SK-N-SH (cell line): Measurements from ENCODE around the gene WASF2. TPM values are rescaled to one million over a fixed set of nuclear protein-coding genes. Genes with fewer than 3 reads are reported as not detected.
A peak's percentile ranks its signal among the peaks of the same experiment; 100 is the strongest.

ENCODE experiments used
- CTCF ChIA-PET: fragments of 300-600, 350-600 bp; formaldehyde crosslinking; extraction: SDS; loops from one replicate; lab custom pipeline; 2021; lab: Yijun Ruan, JAX
- POLR2A ChIA-PET: fragments of 350-600 bp; sonication (Branson Sonifier 250); formaldehyde crosslinking; extraction: SDS; loops from one replicate; lab custom pipeline; 2020; ENCODE audit warnings: antibody characterized with exemption, inconsistent platforms; lab: Yijun Ruan, JAX
- DNase-seq: peaks from one replicate; pipeline ENCODE4 v3.0.0; 2012
- H2AFZ ChIP-seq: fragments of 200-600 bp; sonication (generic); 2 replicates; pipeline ENCODE4 v1.8.1; 2016; ENCODE audit warnings: antibody characterized with exemption, mild to moderate bottlenecking, low read depth
- H3F3A ChIP-seq: fragments of 200-600 bp; sonication (generic); replicated peaks from 2 replicates; pipeline ENCODE3; 2016; ENCODE audit warnings: antibody characterized with exemption, mild to moderate bottlenecking; ENCODE audit not compliant: insufficient read depth
- H3K27ac ChIP-seq, 2 experiments: fragments of 200-500 bp in 1 of 2; fragments of 200-600 bp in 1 of 2; sonication (Bioruptor generic) in 1 of 2; sonication (generic), shearing (Covaris generic) in 1 of 2; 2 replicates each; pipeline versions ENCODE4 v1.5.1 to v1.6.1; 2014 to 2016; ENCODE audit warnings: low read depth in 2 of 2, inconsistent platforms in 1 of 2, low read length in 1 of 2, mild to moderate bottlenecking in 1 of 2, mixed read lengths in 1 of 2
- H3K27me3 ChIP-seq: fragments of 200-600 bp; sonication (generic), shearing (Covaris generic); 2 replicates; pipeline ENCODE4 v1.6.1; 2016; ENCODE audit warnings: mixed run types; ENCODE audit not compliant: insufficient read depth
- H3K36me3 ChIP-seq, 2 experiments: fragments of 200-500 bp in 1 of 2; fragments of 200-600 bp in 1 of 2; sonication (Bioruptor generic) in 1 of 2; sonication (generic) in 1 of 2; replicated peaks in 1 of 2; 2 replicates each; pipeline versions ENCODE3 to v1.5.1; 2014 to 2016; ENCODE audit warnings: low read length in 1 of 2, mild to moderate bottlenecking in 1 of 2; ENCODE audit not compliant: insufficient read depth in 2 of 2, control insufficient read depth in 1 of 2
- H3K4me1 ChIP-seq, 2 experiments: fragments of 200-500 bp in 1 of 2; fragments of 200-600 bp in 1 of 2; sonication (Bioruptor generic) in 1 of 2; sonication (generic), shearing (Covaris generic) in 1 of 2; 2 replicates each; pipeline versions ENCODE4 v1.5.1 to v1.6.1; 2014 to 2016; ENCODE audit warnings: low read depth in 1 of 2, low read length in 1 of 2, mixed run types in 1 of 2; ENCODE audit not compliant: insufficient read depth in 2 of 2, control insufficient read depth in 1 of 2
- H3K4me2 ChIP-seq: fragments of 200-600 bp; sonication (generic), shearing (Covaris generic); 2 replicates; pipeline ENCODE4 v1.6.1; 2017; ENCODE audit warnings: mixed run types
- H3K4me3 ChIP-seq, 2 experiments: fragments of 200-500 bp in 1 of 2; fragments of 200-600 bp in 1 of 2; sonication (Bioruptor generic) in 1 of 2; sonication (generic), shearing (Covaris generic) in 1 of 2; 2 replicates each; pipeline versions ENCODE4 v1.5.1 to v1.8.1; 2014 to 2016; ENCODE audit warnings: low read depth in 2 of 2, inconsistent platforms in 1 of 2, low read length in 1 of 2, mild to moderate bottlenecking in 1 of 2, mixed read lengths in 1 of 2, moderate library complexity in 1 of 2
- H3K79me2 ChIP-seq: fragments of 200-600 bp; sonication (generic); 2 replicates; pipeline ENCODE4 v1.8.1; 2017; ENCODE audit warnings: mild to moderate bottlenecking; ENCODE audit not compliant: insufficient read depth
- H3K9ac ChIP-seq: fragments of 200-600 bp; sonication (generic); 2 replicates; pipeline ENCODE4 v1.6.1; 2017; ENCODE audit warnings: mixed run types
- H3K9me2 ChIP-seq: fragments of 200-600 bp; sonication (generic); 2 replicates; pipeline ENCODE4 v1.6.1; 2017; ENCODE audit warnings: mixed run types
- H3K9me3 ChIP-seq: fragments of 200-600 bp; sonication (generic); 2 replicates; pipeline ENCODE4 v1.6.1; 2017; ENCODE audit warnings: mixed run types, mild to moderate bottlenecking, moderate library complexity
- H4K20me1 ChIP-seq: fragments of 200-600 bp; sonication (generic); 2 replicates; pipeline ENCODE4 v1.6.1; 2017; ENCODE audit warnings: mild to moderate bottlenecking, mixed run types; ENCODE audit not compliant: insufficient read depth
- CTCF ChIP-seq: fragments of 200-600 bp; sonication (generic); IDR thresholded peaks from 2 replicates; pipeline ENCODE4 v1.6.1; 2017; ENCODE audit warnings: antibody characterized with exemption, mild to moderate bottlenecking, moderate library complexity
- ELF1 ChIP-seq: IDR thresholded peaks from 2 replicates; pipeline ENCODE4 v1.4.0; 2012
- EZH2phosphoT487 ChIP-seq: fragments of 200-600 bp; sonication (generic); IDR thresholded peaks from 2 replicates; pipeline ENCODE4 v1.6.1; 2017; ENCODE audit warnings: low read depth, mixed run types, mild to moderate bottlenecking, antibody characterized with exemption, moderate library complexity, borderline replicate concordance
- JUND ChIP-seq: IDR thresholded peaks from 2 replicates; pipeline ENCODE4 v1.4.0; 2012
- MEF2A ChIP-seq: IDR thresholded peaks from 2 replicates; pipeline ENCODE4 v1.4.0; 2012; ENCODE audit warnings: low read depth, borderline replicate concordance
- NRF1 ChIP-seq: IDR thresholded peaks from 2 replicates; pipeline ENCODE4 v1.6.1; 2012; ENCODE audit warnings: low read depth, mild to moderate bottlenecking, low read length
- WGBS: methylation state at CpG from one replicate; pipeline ENCODE4 v1.1.6; 2017; ENCODE audit warnings: low lambda C conversion rate; 5-methylcytosine and 5-hydroxymethylcytosine counted together
- polyA plus RNA-seq, 3 experiments: library from polyadenylated mRNA; depleted of rRNA; stranded (reverse); fragments of >200 nt; gene quantifications; 2 replicates each; pipeline ENCODE4 v1.2.3, GENCODE V29; 2012
- TF ChIP-seq, protein P1 (sequence below): IDR thresholded peaks from 2 replicates; pipeline ENCODE4 v1.6.1; 2012; ENCODE audit warnings: mild to moderate bottlenecking, low read depth, low read length, moderate library complexity

WASF2 gene
- polyA plus RNA-seq, 1 of the 3 experiments (the other 2 are of a cell fraction) = 27.1 TPM

DNA sequence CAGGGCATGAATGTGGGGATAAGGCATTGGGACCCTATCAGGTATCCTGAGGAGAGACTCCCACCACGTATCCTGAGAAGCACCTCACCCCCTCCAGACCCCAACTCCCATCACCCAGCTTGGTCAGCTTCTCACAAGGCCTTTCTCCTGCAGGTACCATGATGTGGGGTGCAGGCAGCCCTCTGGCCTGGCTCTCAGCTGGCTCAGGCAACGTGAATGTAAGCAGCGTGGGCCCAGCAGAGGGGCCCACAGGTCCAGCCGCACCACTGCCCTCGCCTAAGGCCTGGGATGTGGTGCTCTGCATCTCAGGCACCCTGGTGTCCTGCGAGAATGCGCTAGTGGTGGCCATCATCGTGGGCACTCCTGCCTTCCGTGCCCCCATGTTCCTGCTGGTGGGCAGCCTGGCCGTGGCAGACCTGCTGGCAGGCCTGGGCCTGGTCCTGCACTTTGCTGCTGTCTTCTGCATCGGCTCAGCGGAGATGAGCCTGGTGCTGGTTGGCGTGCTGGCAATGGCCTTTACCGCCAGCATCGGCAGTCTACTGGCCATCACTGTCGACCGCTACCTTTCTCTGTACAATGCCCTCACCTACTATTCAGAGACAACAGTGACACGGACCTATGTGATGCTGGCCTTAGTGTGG lies 96.2 kb downstream of the WASF2 start (continued):
- TF ChIP-seq JUND (no peak), ELF1 (no peak), EZH2phosphoT487 (no peak)

GRCh38 chr1:27392778-27393635 lies 97.0 kb downstream of the WASF2 start:
- Histone ChIP-seq H3K9me3 (no peaks in the 10 kb centered on the region), H3K27me3 (no peaks in the 10 kb centered on the region; the same call in 1 of the 2 replicates), H3K4me3 (peak overlapping the region; percentile 71 to 94), H3K4me2 (peak overlapping the region; percentile 100), H3K9me2 (no peaks in the 10 kb centered on the region), H3K9ac (peak overlapping the region; percentile 95), H2AFZ (peak overlapping the region; percentile 93; the same call in 1 of the 2 replicates), H3K27ac (peak overlapping the region; percentile 34 to 60; a peak in 2 of 4 replicates), H3K36me3 (no peaks in the 10 kb centered on the region), H3K79me2 (peaks cover 11% of the 10 kb centered on the region; the same call in 1 of the 2 replicates), H3K4me1 (peaks cover 0 to 28% of the 10 kb centered on the region in 2 experiments; a peak in 2 of 4 replicates), H4K20me1 (no peaks in the 10 kb centered on the region), H3F3A (peaks cover 9% of the 10 kb centered on the region)
- TF ChIP-seq, protein P1, sequence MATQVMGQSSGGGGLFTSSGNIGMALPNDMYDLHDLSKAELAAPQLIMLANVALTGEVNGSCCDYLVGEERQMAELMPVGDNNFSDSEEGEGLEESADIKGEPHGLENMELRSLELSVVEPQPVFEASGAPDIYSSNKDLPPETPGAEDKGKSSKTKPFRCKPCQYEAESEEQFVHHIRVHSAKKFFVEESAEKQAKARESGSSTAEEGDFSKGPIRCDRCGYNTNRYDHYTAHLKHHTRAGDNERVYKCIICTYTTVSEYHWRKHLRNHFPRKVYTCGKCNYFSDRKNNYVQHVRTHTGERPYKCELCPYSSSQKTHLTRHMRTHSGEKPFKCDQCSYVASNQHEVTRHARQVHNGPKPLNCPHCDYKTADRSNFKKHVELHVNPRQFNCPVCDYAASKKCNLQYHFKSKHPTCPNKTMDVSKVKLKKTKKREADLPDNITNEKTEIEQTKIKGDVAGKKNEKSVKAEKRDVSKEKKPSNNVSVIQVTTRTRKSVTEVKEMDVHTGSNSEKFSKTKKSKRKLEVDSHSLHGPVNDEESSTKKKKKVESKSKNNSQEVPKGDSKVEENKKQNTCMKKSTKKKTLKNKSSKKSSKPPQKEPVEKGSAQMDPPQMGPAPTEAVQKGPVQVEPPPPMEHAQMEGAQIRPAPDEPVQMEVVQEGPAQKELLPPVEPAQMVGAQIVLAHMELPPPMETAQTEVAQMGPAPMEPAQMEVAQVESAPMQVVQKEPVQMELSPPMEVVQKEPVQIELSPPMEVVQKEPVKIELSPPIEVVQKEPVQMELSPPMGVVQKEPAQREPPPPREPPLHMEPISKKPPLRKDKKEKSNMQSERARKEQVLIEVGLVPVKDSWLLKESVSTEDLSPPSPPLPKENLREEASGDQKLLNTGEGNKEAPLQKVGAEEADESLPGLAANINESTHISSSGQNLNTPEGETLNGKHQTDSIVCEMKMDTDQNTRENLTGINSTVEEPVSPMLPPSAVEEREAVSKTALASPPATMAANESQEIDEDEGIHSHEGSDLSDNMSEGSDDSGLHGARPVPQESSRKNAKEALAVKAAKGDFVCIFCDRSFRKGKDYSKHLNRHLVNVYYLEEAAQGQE = no peak
- TF ChIP-seq ELF1 (no peak), MEF2A (no peak), CTCF (peak; percentile 43), NRF1 (no peak)
- 51% methylated on average over 14 of the region's 30 CpGs for WGBS
- DNase-seq = peak; percentile 72
- ChIA-PET POLR2A (interaction anchor here (1.1 kb wide), 1 partner anchor 279 kb away, joined by 3 read pairs; the partner anchor contains the start of gene IFI6), CTCF (interaction anchor here (0.6 to 20.0 kb wide), 14 partner anchors 21 to 270 kb away, joined by 3 to 731 read pairs (median 4); partner anchors contain the start of gene AHDC1)
